ENCODE results near the gene NAA50.

GRCh38 chr3:113771993-113772392 is 25.9 kb upstream of the NAA50 start:
- TF ChIP-seq GATA3 (IDR thresholded peaks at IDR 0.05; ENCODE audit: low read depth, low read length), result no peak
- TF ChIP-seq GATA2 (IDR thresholded peaks at IDR 0.05; ENCODE audit: low read depth, low read length), result no peak

Data from SH-SY5Y (cell line).